Medulla oblongata (tissue), 1 donor: ENCODE data around the gene EYA2.

Experiments used
- DNase-seq: peaks from one replicate; pipeline ENCODE4 v3.0.0-alpha.2; 2015; ENCODE audit errors: extremely low spot score

EYA2 gene

GRCh38 chr20:47223896-47224295 is 329.3 kb downstream of the EYA2 start:
- DNase-seq: no peak

DNA sequence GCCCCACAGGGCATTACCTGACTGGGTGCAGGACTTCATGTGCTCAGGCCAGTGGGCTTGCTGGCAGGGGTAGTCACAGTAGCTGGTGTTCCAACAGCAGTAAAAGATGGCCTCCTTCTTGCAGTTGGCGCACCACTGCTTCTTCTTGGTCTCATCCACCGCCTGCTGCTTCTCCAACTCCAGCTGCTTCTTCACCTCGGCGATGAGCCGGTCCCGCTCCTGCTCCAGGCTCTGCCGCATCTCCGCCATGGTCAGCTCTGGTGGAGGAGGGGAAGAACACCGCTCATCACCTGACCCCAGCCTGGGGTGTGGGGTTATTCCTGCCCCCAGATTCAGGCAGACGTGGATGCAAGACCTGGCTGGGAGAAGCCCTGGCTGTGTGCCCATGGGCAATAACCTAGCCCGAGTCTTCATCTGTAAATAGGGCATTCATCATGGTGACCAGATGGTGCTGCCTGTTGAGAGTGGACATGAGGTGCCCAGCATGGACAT is 329.7 kb downstream of the EYA2 start:
- DNase-seq: no peak

DNA sequence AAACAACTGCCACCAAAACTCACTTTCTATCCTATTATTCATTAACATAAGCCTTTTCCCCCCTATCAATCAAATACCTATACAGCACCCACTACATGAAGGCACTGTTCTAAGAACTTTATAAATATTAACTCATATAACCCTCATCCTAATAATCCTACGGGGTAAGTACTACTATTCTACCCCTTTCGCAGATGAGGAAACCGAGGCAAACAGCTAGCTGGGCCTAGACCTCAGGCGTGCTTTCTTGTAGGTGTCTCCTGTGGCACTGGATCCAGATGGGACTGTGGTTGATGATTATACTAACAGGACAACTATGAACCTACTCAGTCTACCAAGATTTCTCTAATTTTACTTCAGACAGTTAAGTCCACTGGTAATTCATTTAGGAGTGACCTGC is 330.2 kb downstream of the EYA2 start:
- DNase-seq: no peak

DNA sequence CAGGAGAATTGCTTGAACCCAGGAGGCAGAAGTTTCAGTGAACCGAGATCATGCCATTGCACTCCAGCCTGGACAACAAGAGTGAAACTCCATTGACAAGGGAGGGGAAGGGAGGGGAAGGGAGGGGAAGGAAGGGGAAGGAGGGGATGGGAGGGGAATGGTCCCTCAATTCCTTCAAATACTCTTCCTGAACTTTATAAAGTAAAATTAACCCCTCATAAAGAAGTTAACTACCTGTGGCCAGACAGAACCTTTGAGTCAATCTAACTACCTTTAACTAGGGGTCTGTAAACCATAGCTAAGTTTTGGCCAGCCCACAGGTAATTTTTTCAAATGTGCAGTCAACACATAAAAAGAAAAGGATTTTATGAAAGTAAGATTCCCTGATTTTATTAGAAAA is 330.8 kb downstream of the EYA2 start:
- no peak for DNase-seq

DNA sequence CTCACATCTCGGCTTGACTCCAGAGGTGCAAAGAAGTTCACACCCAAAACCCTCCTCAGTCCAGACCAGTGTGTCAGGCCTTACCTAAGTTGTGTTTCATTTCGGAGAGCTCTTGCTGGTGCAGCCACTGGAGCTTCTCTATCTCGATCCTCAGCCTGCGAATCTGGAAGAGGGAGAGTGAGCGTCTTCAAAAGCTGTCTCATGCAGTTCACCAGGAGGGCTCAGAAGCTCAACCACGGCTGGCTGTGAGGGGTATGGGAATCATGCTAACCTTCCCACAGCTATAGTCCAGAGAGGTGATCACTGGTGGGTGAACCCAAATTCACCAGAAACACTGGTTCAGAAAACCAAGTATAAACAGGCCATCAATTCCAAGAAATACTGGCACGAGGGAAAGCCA is 332.5 kb downstream of the EYA2 start:
- no peak for DNase-seq

DNA sequence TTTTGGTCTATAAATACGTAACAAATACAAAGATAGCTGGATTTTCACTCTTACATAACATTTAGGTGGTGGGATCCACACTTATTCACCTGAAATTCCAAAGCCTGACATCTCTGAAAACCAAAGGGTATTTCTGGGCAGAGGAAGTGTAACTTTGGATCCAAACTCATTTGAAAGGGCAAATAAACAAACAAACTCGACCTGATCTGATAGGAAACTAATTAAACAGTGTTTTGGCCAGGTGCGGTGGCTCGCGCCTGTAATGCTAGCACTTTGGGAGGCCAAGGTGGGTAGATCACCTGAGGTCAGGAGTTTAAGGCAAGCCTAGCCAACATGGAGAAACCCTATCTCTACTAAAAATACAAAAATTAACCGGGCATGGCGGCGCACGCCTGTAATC is 332.9 kb downstream of the EYA2 start:
- DNase-seq: no peak

DNA sequence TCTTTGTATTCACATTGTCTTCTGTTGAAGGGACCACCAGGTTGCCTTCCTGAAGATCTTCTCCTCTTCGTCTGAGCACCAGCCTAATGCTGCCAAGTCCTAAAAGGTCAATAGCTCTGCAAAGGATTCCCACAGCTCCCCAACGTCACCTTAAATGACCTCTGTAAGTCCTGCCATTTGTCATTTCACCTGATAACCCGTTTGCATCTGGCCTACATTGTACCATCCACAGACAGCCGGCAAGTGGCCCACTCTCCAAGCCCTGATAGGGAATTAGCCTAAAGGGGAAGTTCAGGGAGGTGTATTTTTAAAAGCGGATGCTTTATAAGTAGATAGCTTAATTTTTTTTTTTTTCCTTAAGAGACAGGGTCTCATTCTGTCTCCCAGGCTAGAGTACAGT is 334.0 kb downstream of the EYA2 start:
- DNase-seq: no peak

DNA sequence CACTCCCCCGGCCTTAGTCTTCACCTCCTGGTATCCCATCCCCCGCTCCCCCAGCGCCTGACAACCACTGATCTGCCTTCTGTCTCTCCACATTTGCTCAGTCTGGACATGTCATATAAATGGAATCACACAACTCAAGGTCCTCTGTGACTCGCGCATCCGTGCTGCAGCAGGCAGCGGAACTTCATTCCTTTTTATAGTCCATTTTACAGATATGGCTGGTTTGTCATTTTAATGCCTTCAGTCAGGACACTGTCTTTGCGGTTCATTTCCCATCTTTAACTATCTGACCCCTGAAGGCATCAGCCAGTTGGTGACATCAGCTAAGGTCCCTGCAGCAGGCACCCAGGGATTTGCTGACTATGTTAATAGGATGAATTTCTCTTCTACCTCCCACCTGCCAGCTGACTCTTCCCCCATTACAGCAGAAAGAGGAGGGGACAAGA is 336.2 kb downstream of the EYA2 start:
- DNase-seq: no peak

- no peak for DNase-seq
Measured at GRCh38 chr20:47231382-47232039, 336.9 kb downstream of the EYA2 start.

DNA sequence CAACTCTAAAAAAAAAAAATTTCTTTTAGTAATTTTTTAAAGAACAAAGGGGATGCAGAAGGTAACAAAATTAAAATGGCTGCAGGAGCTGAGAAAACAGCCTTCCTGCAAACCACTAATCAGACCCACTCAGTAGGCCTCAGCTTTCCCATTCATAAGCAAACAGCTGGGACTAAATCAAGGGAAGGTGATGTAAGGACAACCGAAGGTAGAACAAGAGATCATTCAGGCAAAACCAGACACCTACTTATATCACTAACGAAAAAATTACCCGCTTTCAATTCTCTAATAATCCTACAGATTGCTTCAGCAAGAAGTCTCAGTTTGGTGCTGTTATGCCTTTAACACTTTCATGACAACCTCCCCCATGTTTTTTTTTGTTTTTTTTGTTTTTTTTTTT is 337.9 kb downstream of the EYA2 start:
- DNase-seq: no peak

- DNase-seq: no peak
Measured at GRCh38 chr20:47233333-47234188, 338.9 kb downstream of the EYA2 start.

- no peak for DNase-seq
Measured at GRCh38 chr20:47235111-47235510, 340.5 kb downstream of the EYA2 start.

GRCh38 chr20:47235853-47236638 is 341.4 kb downstream of the EYA2 start:
- DNase-seq: no peak

GRCh38 chr20:47236639-47236900 is 341.9 kb downstream of the EYA2 start:
- no peak for DNase-seq

DNA sequence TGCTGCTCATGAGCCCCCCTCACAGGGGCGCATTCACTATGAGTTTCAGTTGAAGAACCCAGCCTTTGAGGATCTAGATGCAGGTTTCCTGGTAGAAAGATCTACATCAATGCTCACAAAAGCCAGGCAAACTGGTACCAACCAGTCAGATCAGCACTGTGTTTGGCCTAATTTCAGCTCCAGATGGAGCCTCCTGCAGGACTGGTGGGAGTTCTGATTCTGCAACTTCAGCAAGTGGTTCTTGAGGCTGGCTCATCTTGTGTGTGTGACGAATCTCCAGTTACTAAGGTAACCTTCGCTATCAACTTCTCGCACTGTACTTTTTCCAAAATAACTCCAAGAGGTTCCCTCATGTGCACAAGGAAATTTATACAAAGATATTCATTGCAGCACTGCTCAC is 343.1 kb downstream of the EYA2 start:
- DNase-seq: no peak
